ENCODE measurements around the gene CFB.
A peak's percentile ranks its signal among the peaks of the same experiment; 100 is the strongest.

The CFB gene

GRCh38 chr6:31911826-31912585 is 33.9 kb upstream of the CFB start:
- no peak for DNase-seq (ENCODE audit: low read depth)
- no peak for TF ChIP-seq MYC (IDR thresholded peaks at IDR 0.05; ENCODE audit: low read depth, low read length)

GRCh38 chr6:31915351-31915750 is 30.5 kb upstream of the CFB start:
- TF ChIP-seq MYC (IDR thresholded peaks at IDR 0.05; ENCODE audit: low read depth, low read length) (no peak), POLR2A (IDR thresholded peaks at IDR 0.05; ENCODE audit: extremely low read depth, insufficient read length) (no peak), CTCF (IDR thresholded peaks at IDR 0.05; ENCODE audit: low read depth, low read length) (no peak)
- TF ChIP-seq, protein P1, sequence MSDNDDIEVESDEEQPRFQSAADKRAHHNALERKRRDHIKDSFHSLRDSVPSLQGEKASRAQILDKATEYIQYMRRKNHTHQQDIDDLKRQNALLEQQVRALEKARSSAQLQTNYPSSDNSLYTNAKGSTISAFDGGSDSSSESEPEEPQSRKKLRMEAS (IDR thresholded peaks at IDR 0.05; ENCODE audit: low read depth, low read length) = no peak
- no peak for DNase-seq (ENCODE audit: low read depth)
- H3K4me3 ChIP-seq (ENCODE audit: low read depth, low read length) = no peak overlapping the region

More at GRCh38 chr6:31911826-31912585, 33.9 kb upstream of the CFB start:
- no peak overlapping the region for H3K4me3 ChIP-seq (ENCODE audit: low read depth, low read length)

GRCh38 chr6:31915756-31916155 is 30.1 kb upstream of the CFB start:
- H3K4me3 ChIP-seq (ENCODE audit: low read depth, low read length) = no peak overlapping the region
- TF ChIP-seq POLR2A (IDR thresholded peaks at IDR 0.05; ENCODE audit: extremely low read depth, insufficient read length) (no peak), CTCF (IDR thresholded peaks at IDR 0.05; ENCODE audit: low read depth, low read length) (no peak), MYC (IDR thresholded peaks at IDR 0.05; ENCODE audit: low read depth, low read length) (no peak)
- TF ChIP-seq, protein P1 (IDR thresholded peaks at IDR 0.05; ENCODE audit: low read depth, low read length) = no peak
- no peak for DNase-seq (ENCODE audit: low read depth)

DNA sequence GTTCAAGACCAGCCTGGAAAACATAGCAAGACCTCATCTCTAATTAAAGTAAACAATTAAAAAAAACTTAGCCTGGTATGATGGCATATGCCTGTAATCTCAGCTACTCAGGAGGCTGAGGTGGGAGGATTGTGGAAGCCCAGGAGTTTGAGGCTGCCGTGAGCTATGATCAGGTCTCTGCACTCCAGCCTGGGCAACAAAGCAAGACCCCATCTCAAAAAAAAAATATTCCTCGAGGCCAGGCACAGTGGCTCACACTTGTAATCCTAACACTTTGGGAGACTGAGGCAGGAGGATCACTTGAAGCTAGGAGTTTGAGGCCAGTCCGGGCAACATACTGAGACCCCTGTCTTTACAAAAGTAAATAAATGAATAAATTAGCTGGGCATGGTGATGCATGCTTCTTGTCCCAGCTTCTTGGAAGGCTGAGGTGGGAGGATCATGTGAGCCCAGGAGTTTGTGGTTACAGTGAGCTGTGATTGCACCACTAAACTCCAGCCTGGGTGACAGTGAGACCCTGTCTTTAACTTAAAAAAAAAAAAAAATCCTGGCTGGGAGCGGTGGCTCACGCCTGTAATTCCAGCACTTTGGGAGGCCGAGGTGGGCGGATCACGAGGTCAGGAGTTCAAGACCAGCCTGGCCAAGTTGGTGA is 27.7 kb upstream of the CFB start:
- no peak overlapping the region for H3K4me3 ChIP-seq (ENCODE audit: low read depth, low read length)
- peak; percentile 56 for DNase-seq (ENCODE audit: low read depth)
- TF ChIP-seq MYC (IDR thresholded peaks at IDR 0.05; ENCODE audit: low read depth, low read length) (no peak), POLR2A (IDR thresholded peaks at IDR 0.05; ENCODE audit: extremely low read depth, insufficient read length) (no peak), CTCF (IDR thresholded peaks at IDR 0.05; ENCODE audit: low read depth, low read length) (no peak)
- TF ChIP-seq, protein P1 (IDR thresholded peaks at IDR 0.05; ENCODE audit: low read depth, low read length) = no peak

GRCh38 chr6:31919624-31920303 is 26.1 kb upstream of the CFB start:
- H3K4me3 ChIP-seq (ENCODE audit: low read depth, low read length) = no peak overlapping the region
- TF ChIP-seq, protein P1 (IDR thresholded peaks at IDR 0.05; ENCODE audit: low read depth, low read length) = no peak
- no peak for TF ChIP-seq CTCF (IDR thresholded peaks at IDR 0.05; ENCODE audit: low read depth, low read length)
- no peak for TF ChIP-seq POLR2A (IDR thresholded peaks at IDR 0.05; ENCODE audit: extremely low read depth, insufficient read length)
- no peak for TF ChIP-seq MYC (IDR thresholded peaks at IDR 0.05; ENCODE audit: low read depth, low read length)
- DNase-seq (ENCODE audit: low read depth) = no peak

DNA sequence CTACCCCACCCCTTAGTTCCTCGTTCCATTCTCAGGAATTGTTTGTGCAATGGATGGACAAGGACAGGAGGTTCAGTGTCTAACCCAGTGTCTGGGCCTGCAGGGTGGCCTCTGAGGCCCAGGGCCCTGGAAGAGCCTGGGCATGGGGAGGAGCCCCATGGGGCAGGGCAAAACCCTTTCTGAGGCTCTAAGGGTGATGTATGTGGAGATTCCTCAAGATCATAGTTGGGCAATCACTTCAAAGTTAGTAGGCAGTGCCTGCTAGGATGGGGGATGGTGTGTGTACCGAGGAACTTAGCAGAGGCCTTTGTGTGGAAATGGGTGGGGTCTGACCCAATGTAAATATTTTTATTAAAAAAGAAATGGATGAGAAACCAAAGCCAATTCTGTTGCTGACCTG is 25.1 kb upstream of the CFB start:
- TF ChIP-seq POLR2A (IDR thresholded peaks at IDR 0.05; ENCODE audit: extremely low read depth, insufficient read length) = no peak
- no peak for TF ChIP-seq CTCF (IDR thresholded peaks at IDR 0.05; ENCODE audit: low read depth, low read length)
- no peak for TF ChIP-seq MYC (IDR thresholded peaks at IDR 0.05; ENCODE audit: low read depth, low read length)
- TF ChIP-seq, protein P1 (IDR thresholded peaks at IDR 0.05; ENCODE audit: low read depth, low read length) = no peak
- DNase-seq (ENCODE audit: low read depth) = peak; percentile 76
- H3K4me3 ChIP-seq (ENCODE audit: low read depth, low read length) = no peak overlapping the region

Data from NB4 (cell line).